HG03571 (cell line): ENCODE measurements around the gene SERPINB1.

Experiments used
- ATAC-seq: cut with Tn5 transposase; IDR thresholded peaks from one replicate; pipeline ENCODE4 v1.9.1; 2021; ENCODE audit not compliant: unreplicated experiment

Gene SERPINB1

DNA sequence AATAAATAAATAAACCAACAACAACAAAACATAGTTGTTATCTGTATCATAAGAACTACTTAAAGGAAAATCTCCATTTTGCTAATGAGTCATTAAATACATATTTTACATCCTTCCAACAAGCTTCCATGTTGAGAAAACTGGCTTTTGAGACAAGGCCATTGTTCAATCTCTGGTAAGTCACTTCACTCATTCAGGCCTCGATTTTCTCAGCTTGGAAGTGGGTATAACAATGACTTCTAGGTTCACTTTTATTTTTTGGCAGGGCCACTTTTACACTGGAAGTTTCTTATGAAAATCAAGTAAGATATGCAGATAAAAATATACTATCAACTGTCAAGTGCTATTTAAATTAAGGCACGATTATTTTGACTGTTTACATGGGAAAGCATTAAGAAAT lies 46.5 kb downstream of the SERPINB1 start:
- no peak for ATAC-seq

DNA sequence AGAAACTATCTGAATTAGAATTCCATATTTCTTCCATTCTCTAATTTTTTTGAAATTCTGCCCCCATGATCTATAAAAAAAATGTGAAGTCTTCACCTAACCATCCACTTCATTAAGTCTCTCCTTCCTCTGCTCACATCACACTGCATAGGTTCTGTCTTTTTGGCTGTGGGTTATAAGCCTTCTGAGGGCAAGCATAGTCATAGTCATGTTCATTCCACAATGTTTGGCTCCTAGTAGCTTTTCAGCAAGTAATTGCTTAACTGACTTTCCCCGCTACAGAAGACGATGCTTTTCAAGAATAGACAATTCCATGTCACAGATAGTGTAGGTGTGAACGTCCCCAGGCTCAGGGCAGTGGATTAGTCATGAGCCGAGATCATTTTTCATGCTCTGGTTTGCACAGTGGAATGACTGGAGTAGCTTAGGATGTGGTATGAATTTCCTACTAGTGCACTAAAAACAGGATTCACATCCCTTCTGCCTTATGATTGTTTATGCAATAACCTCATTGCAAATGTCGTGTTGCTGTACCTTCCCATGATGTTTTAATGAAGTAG lies 47.4 kb downstream of the SERPINB1 start:
- ATAC-seq = no peak

DNA sequence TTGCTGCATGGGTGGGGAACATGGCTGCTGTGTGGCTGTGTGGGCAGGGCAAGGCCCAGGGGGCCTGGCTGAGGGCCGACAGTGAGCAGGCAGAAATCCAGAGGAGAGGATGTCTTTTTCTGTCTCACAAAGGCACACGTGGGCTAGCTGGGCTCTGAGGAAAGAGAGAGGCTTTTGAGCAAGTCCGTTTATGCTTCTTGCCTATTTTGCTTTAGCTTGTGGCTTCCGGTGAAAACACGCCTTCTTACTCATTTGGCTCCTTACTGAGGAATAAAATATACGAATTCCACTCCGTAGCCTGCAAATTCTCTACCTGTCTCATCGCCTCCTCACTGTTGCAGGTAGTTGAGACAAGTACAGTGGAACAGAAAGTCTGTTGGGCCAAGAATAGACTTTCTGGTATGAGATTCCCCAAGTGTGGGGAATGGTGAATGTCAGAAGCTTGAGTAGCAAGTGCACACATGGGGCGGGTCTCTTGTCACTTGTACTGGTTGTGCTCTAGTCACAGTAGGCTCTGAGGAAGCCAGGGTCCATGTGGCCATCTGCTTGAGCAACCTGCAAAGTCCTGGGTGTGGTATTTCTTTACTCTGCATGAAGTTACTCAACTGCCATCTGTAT lies 48.0 kb downstream of the SERPINB1 start:
- ATAC-seq = no peak

DNA sequence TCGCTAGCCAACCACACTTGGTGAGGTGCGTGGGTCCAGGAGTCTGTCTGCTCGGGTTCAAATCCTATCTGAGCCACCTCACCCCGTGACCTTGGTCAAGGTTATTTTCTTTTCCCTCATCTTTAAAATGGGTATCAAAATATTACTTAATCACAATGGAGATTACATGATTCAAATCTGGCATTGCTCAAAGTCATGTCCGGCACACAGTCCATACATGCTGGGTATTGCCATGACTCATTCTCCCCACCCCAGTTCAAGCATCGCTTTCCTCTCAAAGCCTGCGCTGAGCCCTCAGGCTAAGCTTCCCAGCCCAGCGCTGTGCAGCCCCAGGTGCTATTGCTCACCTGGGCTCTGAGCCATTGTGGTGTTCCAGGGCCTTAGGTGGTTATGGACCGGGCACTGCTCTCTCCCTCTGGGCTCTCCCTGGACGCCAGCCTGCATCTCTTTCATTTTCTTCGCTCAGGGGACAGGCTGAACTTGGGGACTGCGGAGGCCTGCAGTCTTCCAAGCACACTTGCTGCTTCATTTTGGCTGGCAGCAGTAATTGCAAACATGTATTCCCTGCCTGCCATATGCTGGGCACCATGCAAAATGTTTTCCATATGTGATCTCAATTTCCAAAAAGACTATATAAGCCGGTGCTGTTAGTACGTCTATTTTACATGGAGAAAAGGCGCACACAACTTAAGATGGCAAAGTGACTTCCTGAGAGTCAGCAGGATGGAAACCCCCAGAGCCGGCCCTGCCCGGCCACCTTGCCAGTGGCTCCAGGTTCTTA lies 49.1 kb downstream of the SERPINB1 start:
- ATAC-seq = no peak

DNA sequence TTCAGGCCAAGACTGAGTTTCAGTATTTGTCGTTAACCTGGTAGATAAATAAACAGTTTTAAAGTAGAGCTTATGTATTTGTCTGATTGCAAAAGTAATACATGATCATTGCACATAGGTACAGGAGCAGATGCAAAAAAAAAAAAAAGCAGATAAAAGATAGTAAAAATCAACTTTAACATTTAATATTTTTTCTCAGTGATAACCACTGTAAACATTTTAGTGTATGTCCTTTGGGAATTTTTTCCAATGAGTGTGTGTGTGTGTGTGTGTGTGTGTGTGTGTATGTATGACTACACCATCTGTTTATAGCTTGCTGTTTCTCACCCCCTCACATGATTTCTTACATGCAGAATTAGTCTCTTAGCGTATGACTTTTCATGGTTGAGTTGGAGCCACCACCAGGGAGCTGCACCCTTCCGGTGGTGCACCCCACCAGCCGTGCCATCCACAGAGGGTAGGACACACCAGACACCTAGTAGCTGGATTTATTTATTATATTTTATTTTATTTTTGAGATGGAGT lies 50.2 kb downstream of the SERPINB1 start:
- no peak for ATAC-seq

DNA sequence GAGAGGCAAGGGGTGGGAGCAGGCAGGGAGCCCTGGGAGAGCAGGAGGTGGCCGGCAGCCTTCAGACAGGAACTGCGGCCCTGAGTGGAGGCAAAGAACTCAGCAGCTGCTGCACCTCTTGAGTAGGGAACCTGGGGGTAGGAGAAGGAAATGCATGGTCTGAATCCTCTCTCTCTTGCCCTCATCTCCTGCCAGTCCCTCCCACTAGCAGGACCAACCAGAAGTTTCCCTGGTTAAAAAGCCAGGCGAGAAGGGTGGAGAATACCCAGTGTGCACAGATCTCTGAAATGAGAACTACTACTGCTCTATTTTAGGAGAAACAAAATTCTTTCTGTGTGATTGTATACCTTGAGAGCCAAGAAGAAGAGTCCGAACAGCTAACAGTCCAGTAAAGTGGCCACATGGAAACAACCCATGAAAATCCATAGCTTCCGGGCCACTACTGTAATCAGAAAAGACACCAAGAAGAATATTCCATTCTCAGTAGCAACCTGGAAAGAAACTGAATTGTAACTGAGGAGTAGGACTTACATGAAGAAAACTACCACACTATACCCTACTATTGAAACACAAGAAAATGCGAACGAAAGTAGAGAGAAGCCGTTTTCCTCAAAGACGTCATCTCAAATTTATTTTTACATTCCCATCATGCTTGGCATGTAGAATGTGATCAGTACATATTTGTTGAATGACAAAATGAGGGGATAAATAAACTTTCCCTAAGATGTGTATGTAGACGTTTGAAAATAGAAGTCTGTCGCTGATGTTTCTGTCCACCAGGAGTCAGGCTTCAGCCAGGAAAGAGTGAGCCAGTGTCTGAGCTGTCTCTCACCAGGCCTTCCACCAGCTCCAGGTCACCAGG lies 50.8 kb downstream of the SERPINB1 start:
- ATAC-seq = no peak

DNA sequence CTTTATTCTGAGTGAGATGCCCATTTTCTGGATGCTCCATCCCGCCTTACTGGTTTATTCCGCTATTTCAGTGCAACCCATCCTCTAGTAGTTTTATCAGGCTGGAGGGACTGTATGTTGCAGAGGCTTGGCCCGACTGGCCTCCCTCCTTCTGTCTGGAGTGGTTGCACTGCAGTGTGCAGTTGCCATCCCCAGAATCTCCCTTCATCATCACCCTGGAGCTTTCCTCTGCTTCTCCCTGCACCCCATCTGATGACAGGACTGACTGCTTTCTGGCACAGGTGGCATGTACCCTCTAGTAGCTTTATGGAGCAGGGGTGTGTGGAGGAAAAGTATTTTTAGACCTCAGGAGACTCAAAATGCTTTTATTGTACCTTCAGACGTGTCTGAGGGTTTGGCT lies 55.4 kb downstream of the SERPINB1 start:
- ATAC-seq = no peak

DNA sequence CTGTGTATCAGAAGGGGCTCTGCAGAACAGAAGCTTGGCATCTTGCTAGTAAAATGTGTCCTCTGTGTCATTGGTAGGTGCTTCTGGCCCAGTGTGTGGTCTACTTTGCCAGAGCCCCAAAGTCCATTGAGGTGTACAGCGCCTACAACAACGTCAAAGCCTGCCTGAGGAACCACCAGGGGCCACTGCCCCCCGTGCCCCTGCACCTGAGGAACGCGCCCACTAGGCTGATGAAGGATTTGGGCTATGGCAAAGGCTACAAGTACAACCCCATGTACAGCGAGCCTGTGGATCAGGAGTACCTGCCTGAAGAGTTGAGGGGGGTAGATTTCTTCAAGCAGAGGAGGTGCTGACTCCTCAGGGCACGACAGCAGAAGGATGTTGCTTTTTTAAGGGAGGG lies 56.7 kb downstream of the SERPINB1 start:
- ATAC-seq = no peak

DNA sequence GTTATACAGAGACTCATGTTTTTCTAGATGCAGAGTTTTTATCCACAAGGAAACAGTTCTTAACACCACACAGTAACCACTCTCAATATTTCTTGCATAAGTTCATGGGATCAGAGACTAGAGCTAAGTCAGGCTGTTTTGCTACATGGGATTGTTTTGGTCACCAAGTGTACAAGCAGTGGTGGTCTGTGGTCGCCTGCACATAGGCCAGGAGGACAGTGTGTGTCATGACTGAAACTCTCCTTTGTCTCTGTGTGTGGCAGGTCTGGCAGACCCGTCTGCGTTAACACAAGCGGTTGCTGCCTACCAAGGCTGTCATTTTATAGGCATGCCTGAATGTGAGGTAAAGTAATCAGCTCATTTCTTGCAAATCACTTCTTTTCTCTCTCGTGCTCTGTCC lies 57.6 kb downstream of the SERPINB1 start:
- ATAC-seq = no peak

DNA sequence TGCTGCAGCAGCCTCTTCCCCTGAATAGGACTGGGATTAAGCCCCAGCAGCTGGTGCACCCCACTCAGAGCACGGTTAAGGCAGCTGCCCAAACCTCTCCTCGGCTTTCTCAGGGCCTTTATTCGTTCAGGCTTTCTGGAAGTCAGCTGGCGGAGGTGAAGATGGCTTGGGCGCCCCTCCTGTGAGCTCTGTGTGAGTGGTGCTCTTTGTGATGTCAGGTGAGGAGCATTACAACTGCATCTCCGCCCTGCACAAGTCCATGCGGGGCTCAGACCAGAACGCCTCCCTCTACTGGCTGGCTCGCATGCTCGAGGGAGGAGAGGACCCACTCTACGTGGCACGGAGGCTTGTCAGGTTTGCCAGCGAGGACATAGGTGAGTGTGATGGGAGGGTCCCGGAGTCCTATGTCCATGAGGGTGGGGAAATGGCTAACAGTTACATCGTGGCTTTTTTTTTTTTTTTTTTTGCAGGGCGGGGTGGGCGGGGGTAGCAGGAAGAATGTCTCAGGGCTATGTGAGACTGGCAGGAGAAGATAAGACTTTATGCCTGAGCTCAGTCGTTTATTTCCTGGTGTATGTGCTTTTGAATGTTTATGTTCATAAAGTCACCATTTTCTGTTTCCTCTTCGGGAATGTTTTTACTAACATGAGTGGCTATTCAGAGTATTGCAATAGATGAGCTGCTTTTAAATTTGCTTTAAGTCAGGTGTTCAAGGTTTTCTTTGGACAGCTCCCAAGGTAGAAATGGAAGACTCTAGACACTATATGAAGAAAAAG lies 58.3 kb downstream of the SERPINB1 start:
- no peak for ATAC-seq

DNA sequence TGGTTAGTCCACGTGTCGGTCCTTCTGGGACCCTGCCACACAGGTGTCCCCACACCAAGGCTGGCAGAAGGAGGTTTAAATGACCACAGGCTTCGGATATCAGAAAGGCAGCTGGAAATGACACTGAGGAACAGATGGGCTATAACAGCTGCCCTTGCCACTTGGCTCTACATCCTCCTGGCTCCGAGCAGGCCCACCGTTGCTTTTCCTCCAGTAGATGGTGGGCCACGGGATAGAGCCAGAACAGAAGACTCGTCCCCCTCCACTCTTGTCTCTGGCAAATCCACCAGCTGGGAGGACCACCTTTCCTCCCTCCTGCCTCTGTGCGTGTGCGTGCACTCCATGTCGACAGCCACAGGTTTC lies 58.9 kb downstream of the SERPINB1 start:
- ATAC-seq = no peak

DNA sequence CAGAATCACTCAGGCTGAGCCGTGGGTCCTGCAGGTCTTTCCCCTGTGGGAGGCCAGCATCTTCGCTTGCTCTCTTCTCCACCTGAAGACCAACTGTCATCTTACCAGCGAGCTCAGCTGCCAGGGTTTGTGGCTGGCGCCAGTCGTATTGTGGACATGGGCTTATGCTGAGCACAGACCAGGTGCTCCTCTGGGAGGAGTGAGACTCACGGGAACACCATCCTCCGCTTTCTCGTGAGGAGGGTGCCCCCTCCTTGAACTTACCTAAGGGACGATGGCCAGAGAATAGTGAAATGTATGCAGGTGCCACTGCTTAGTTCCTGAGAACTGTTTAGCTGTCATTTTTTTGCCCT lies 59.3 kb downstream of the SERPINB1 start:
- no peak for ATAC-seq
